KMS-11 (cell line): ENCODE results near the gene ADRA2A.

ENCODE experiments used
- H2AFZ ChIP-seq: fragments of 200-600 bp; sonication (generic); 2 replicates; pipeline ENCODE4 v1.6.1; 2016; ENCODE audit warnings: antibody characterized with exemption, mixed run types, low read depth
- H3K27ac ChIP-seq: fragments of 200-600 bp; sonication (generic); 2 replicates; pipeline ENCODE4 v1.6.1; 2016; ENCODE audit warnings: mild to moderate bottlenecking, mixed run types
- H3K27me3 ChIP-seq: fragments of 200-600 bp; sonication (generic); 2 replicates; pipeline ENCODE4 v1.6.1; 2017; ENCODE audit warnings: mild to moderate bottlenecking, low read depth, mixed run types, moderate library complexity; ENCODE audit not compliant: insufficient read depth
- H3K36me3 ChIP-seq: fragments of 200-600 bp; sonication (generic); 2 replicates; pipeline ENCODE4 v1.6.1; 2017; ENCODE audit warnings: mild to moderate bottlenecking, mixed run types; ENCODE audit not compliant: insufficient read depth
- H3K4me1 ChIP-seq: fragments of 200-600 bp; sonication (generic); 2 replicates; pipeline ENCODE4 v1.6.1; 2016; ENCODE audit warnings: mild to moderate bottlenecking, low read depth, mixed run types; ENCODE audit not compliant: poor library complexity, severe bottlenecking
- H3K4me2 ChIP-seq: fragments of 200-600 bp; sonication (generic); 2 replicates; pipeline ENCODE4 v1.7.0; 2016; ENCODE audit warnings: mild to moderate bottlenecking, mixed run types
- H3K4me3 ChIP-seq: fragments of 200-600 bp; sonication (generic); IDR thresholded peaks from 2 replicates; pipeline ENCODE4 v1.6.1; 2017; ENCODE audit warnings: low read depth, low read length, mixed read lengths; ENCODE audit not compliant: insufficient read depth
- H3K79me2 ChIP-seq: fragments of 200-600 bp; sonication (generic); 2 replicates; pipeline ENCODE4 v1.6.1; 2016; ENCODE audit warnings: low read depth, mixed run types; ENCODE audit not compliant: insufficient read depth
- H3K9ac ChIP-seq: fragments of 200-600 bp; sonication (generic); 2 replicates; pipeline ENCODE4 v1.6.1; 2016; ENCODE audit warnings: mild to moderate bottlenecking, mixed run types
- H4K20me1 ChIP-seq: fragments of 200-600 bp; sonication (generic); 2 replicates; pipeline ENCODE4 v1.6.1; 2016; ENCODE audit warnings: mild to moderate bottlenecking, mixed run types; ENCODE audit not compliant: insufficient read depth
- TF ChIP-seq, protein P1 (sequence below): fragments of 200-600 bp; sonication (generic); conservative IDR thresholded peaks from 2 replicates; pipeline ENCODE4 v1.6.1; 2017; ENCODE audit warnings: low read depth, mild to moderate bottlenecking, antibody characterized with exemption, low read length, moderate library complexity, mixed read lengths

Gene ADRA2A

DNA sequence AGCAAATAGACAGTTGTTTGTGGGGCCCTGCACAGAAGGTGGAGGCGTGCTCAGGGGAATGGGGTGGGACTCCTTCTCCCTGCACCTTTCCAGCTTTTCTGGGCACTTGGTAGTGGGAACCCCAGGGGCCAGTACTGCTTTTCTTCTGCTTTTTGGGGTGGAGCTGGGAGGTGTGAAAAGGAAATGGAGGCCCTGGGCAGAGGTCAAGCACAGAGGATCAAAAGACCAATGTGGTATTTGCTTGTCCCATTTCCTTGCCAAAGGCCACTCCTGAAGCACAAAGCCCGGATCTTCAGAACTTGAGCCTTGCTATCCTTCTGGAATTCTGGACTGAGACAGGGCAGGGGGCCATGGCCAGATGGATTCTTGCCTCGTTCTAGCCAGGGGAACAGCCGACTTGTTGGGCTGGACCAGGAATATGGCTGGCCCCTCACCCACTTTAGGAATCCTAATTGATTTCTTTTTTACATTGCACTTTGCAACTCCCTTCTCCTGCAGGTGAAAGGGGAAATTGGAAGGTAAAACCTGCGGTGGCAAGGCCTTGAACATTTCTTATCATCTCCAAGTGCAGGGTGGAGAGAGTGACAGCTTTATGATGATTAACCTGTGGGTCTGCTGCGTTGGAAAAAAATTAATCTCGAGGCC is 26.5 kb downstream of the ADRA2A start:
- Histone ChIP-seq H4K20me1 (no peaks in the 10 kb centered on the region), H3K79me2 (no peaks in the 10 kb centered on the region), H3K9ac (no peak overlapping the region), H2AFZ (no peak overlapping the region), H3K27ac (no peak overlapping the region), H3K36me3 (no peaks in the 10 kb centered on the region), H3K27me3 (no peaks in the 10 kb centered on the region), H3K4me1 (no peaks in the 10 kb centered on the region), H3K4me2 (no peak overlapping the region), H3K4me3 (no peak overlapping the region)
- TF ChIP-seq, protein P1, sequence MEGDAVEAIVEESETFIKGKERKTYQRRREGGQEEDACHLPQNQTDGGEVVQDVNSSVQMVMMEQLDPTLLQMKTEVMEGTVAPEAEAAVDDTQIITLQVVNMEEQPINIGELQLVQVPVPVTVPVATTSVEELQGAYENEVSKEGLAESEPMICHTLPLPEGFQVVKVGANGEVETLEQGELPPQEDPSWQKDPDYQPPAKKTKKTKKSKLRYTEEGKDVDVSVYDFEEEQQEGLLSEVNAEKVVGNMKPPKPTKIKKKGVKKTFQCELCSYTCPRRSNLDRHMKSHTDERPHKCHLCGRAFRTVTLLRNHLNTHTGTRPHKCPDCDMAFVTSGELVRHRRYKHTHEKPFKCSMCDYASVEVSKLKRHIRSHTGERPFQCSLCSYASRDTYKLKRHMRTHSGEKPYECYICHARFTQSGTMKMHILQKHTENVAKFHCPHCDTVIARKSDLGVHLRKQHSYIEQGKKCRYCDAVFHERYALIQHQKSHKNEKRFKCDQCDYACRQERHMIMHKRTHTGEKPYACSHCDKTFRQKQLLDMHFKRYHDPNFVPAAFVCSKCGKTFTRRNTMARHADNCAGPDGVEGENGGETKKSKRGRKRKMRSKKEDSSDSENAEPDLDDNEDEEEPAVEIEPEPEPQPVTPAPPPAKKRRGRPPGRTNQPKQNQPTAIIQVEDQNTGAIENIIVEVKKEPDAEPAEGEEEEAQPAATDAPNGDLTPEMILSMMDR = no peak

DNA sequence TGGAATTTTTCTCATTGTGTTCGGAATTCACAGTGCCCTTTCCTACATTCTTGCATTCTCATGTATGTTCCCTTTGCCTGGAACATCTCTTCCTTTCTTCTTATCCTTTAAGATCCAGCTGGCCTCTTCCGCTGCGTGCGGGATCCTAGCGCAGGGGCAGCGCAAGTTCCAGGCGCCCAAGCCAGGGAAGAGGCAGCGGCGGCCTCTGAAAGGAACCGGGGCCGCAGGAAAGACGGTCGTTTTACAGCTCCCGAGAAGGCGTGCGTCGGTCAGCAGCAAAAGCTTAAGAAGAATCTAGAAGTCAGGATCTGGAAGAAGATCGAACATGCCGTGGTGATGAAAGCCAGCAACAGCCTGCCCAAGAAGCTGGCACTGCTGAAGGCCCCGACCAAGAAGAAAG is 28.0 kb downstream of the ADRA2A start:
- H2AFZ ChIP-seq = no peak overlapping the region
- no peak overlapping the region for H3K4me3 ChIP-seq
- no peak overlapping the region for H3K27ac ChIP-seq
- no peaks in the 10 kb centered on the region for H3K36me3 ChIP-seq
- no peak overlapping the region for H3K9ac ChIP-seq
- H3K79me2 ChIP-seq = no peaks in the 10 kb centered on the region
- H4K20me1 ChIP-seq = no peaks in the 10 kb centered on the region
- TF ChIP-seq, protein P1 = no peak
- H3K4me1 ChIP-seq = no peaks in the 10 kb centered on the region
- no peaks in the 10 kb centered on the region for H3K27me3 ChIP-seq
- H3K4me2 ChIP-seq = no peak overlapping the region

DNA sequence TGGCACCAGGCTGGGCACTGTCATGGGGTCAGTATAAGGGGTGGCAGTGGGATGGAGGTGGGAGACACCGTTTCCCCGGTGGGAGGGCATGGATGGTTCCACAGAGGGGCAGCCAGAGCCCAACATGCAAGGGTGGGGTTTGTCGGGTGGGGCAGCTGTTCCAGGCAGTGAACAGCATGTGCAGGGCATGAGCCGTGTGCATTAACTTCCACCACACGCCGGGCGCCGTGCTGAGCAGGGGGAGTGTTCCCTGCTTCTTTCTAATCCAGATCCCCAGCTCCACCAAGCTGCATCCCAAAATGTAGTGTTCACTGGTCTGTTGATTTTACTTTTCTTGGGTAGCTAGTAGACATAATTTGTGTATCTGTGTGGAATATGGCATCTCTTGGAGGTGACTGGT is 29.3 kb downstream of the ADRA2A start:
- Histone ChIP-seq H3K36me3 (no peaks in the 10 kb centered on the region), H3K4me1 (no peaks in the 10 kb centered on the region), H3K27me3 (no peaks in the 10 kb centered on the region), H4K20me1 (no peaks in the 10 kb centered on the region), H3K4me3 (no peak overlapping the region), H3K9ac (no peak overlapping the region), H3K4me2 (no peak overlapping the region), H2AFZ (no peak overlapping the region), H3K27ac (no peak overlapping the region), H3K79me2 (no peaks in the 10 kb centered on the region)
- TF ChIP-seq, protein P1 = no peak

DNA sequence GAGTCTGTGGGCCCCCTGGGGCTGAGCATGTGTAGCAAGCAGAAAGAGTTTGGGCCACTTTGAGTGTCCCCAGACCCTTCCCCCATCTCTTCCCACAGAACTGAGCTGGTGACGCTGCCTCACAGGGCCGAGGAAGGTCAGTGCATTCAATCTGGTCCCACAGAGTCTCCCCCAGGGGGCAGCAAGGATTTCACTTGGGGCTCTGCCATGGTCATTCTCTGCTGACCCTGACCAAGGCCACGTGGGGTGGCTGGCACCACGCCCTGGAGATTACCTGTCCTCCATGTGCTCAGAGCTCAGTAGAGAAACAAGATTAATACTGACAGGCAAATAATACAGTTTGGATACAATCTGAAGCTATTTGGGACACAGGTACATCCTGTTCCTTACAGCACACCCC is 30.2 kb downstream of the ADRA2A start:
- Histone ChIP-seq H3K36me3 (no peaks in the 10 kb centered on the region), H4K20me1 (no peaks in the 10 kb centered on the region), H3K27ac (no peak overlapping the region), H2AFZ (no peak overlapping the region), H3K27me3 (no peaks in the 10 kb centered on the region), H3K4me1 (no peaks in the 10 kb centered on the region), H3K4me2 (no peak overlapping the region), H3K79me2 (no peaks in the 10 kb centered on the region), H3K9ac (no peak overlapping the region), H3K4me3 (no peak overlapping the region)
- TF ChIP-seq, protein P1 = no peak
